HG03575 (cell line): ENCODE results near the gene TRIM7.
A peak's percentile ranks its signal among the peaks of the same experiment; 100 is the strongest.

Source experiments
- ATAC-seq: cut with Tn5 transposase; IDR thresholded peaks from one replicate; pipeline ENCODE4 v1.9.1; 2021; ENCODE audit not compliant: unreplicated experiment, insufficient number of reproducible peaks, low FRiP score; ENCODE audit errors: extremely low read depth

The TRIM7 gene

DNA sequence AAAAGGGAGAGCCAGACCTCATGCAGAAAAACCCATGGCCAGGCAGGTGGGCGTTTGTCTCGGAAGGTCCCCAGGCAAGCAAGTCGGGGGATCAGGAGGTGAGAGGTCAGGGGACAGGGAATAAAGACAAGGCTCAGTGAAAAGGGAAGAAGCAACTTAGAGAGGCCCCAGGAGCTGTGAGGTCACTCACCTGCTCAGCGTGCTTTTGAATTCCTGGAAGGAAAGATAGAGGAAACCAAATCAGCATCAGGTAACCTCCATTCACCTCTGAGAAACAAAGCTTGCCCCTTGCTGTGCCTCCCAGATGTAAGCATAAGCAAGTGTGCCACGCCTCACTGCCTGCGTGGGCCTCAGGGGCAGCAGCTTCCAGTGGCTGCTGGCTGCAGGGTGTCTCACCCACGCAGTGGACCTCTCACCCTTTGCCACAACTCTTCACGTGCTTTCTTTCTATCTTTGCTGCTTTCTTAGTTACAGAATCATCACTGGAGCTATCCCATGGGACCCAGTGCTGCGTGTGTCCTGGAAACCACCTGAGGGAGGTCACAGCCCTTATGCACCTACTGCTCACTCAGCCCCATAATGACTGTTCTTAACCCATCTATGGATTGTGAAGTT, 6.0 kb downstream of the TRIM7 start:
- peak; percentile 44 for ATAC-seq

GRCh38 chr5:181198106-181198685, 6.8 kb downstream of the TRIM7 start:
- ATAC-seq = no peak

GRCh38 chr5:181197326-181197951, 7.6 kb downstream of the TRIM7 start:
- no peak for ATAC-seq

DNA sequence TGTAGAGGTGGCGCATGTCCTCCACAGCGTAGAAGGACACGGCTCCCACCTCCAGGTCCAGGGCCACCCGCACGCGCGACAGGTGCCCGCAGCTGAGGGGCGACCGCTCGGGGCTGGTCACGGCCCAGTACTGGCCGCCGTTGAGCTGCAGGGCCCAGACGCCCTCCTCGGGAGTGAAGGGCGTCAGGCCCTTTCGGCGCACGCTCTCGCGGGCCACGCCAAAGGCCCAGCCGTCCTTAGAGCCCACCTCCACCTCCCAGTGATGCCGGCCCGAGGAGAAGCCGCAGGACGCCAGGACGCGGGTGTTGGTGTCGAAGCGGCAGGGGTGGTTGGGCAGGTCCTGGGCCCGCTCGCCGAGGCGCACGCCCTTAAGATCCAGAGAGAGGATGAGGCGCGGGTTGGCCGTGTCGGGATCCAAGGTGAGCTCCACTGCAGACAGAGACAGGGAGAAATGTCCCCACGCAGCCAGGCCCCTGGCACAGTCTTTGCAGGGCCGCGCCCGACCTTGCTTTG, 9.7 kb downstream of the TRIM7 start:
- ATAC-seq = no peak

DNA sequence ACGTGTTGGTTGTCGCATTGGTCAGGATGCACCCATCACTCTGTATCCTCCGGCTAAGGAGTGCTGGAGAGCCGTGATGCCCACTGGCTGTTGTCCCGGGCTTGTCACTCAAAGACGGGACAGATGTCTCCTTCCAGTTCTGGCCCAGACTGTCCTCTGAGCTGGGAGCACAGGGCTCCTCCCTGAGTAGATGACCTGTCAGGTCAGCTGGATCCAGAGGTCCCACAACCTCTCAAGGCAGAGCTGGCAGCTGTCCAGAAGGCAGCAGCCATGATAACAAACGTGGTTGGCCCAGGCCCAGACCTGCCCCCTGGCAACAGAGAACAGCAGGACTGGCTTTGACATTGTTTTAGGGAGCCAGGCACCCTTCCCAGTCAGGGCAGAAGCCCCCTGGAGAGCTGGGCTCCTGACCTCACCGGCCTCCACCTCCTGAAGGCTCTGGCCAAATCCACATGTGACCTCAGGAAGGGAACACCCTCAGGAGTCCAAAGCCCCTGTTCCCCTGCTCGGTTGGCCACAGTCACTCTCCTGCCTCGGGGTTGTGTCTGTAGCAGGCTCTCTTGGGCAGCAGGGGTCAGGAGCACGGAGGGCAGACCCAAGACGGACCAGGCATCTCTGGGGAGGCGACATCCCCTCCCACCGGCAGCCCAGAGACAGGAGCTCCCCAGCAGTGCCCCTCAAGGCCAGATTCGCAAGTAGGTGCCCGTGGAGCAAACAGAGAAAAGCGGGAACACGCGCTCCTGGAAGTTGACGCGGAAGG, 10.3 kb downstream of the TRIM7 start:
- no peak for ATAC-seq

DNA sequence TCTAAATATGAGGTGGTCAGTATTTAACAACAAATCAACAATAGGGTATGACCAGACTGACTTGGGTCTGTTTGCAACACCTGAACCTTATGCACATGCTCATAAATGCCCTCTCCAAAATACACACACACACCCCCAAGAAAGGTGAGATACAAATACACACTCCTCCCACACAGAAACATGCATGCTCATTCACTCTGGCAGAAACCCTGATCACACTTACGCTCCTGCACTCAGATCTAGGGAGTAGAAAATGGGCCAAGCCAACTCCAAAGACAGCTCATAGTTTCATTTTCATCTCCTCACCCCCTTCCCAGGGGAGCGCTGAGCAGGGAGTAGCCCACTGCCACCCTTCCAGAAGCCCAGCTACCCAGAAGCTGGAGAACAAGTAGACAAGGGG, 11.3 kb downstream of the TRIM7 start:
- no peak for ATAC-seq

DNA sequence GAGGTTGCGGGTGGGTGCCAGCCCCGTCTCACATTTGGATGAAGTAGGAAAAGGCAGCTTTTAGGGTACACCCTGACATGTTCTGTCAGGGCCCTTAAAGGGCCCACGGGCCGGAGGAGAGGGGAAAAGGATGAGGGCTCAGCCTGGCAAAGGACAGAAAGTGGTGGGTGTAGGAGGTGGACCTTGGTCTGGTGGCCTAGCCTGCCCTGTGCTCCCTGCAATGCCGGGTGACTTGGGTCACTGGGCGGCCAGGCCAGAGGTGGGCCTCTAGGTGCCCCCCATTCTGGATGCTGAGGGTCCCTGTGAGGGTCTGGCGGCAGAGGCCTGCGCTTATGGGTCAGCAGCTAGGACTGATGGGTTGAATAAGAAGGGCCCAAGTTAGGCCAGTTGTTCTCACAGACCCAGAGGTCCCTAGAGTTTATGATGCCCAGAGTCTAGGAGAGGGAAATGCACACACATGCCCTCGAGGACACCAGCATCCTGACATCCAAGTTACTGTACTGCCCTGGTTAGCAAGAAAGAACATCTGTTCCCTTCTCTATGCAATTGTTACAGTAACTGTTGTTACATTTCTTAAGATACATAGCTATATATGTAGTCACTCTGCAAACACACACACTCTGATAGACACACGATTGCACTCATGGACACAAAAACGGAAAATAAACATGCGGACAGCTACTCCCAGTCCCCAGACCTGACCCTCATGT, 12.5 kb downstream of the TRIM7 start:
- no peak for ATAC-seq

DNA sequence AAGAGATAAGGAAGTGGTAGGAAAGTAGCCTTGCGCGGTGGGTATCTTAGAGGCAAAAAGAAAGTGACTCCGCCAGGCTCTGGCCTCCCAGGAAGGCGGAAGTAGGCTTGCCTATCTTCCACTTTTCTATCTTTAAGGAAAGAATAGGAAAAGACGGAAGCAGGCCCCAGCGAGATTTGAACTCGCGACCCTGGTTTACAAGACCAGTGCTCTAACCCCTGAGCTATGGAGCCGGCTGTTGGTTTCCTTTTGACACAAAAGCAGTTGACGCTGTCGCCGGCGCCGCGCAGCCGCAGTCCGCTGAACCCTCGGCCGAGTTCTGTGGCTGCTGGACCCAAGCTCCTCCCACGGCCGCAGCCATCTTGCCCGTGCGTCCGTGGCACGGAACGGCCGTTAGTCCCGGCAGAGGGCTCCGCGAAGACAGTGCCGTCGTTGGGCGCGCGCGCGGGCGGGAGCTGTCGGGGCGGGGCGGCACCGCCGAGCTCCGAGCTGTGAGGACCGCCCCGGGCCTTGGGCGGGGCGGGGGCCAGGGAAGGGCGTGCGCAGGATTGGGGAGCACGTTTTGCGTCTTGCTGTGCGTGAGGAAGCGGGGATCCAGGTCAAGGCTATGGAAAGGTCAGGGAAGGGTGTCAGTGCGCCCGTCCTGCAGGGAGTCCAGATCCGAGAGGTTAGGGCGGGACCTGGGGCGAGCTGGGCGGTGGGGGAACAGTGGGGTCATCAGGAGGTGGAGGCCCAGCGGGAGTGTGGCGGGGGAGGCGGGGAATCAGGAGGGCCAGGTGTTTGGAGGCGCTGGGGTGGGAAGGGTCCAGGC, 13.3 kb downstream of the TRIM7 start:
- no peak for ATAC-seq

GRCh38 chr5:181190711-181191525, 14.1 kb downstream of the TRIM7 start:
- no peak for ATAC-seq

- no peak for ATAC-seq
These were observed 14.9 kb downstream of the TRIM7 start for GRCh38 chr5:181189962-181190710.

DNA sequence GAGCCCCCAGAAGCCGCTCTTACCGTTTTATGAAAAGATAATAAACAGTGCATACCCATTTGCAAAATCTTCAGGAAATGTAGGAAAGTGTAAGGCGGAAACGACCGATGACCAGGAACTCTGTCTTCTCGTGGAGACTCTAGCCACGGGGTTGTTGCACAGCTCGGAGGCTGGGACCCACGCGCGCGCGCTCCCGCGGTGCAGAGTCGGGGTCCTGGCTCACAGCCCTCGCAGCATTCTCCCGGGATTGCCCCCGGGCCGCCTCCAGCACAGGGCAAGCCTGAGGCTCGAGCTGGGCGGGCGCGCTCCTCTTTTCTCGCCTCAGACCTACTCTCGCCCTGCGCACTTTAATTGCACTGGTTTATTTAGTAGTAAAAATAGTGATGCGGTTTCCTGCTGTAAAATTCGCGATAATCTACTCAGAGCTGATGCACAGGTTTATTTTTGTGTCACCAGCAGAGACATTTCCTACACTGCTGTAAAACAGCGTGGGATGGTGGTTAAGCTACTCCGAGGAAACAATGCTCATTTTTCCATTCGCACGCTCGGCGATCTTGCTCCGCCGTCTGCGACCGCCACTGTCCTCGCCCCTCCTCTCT, 15.5 kb downstream of the TRIM7 start:
- no peak for ATAC-seq

- no peak for ATAC-seq
These were observed 16.2 kb downstream of the TRIM7 start for GRCh38 chr5:181188700-181189362.

GRCh38 chr5:181187500-181188213, 17.3 kb downstream of the TRIM7 start:
- ATAC-seq = no peak

DNA sequence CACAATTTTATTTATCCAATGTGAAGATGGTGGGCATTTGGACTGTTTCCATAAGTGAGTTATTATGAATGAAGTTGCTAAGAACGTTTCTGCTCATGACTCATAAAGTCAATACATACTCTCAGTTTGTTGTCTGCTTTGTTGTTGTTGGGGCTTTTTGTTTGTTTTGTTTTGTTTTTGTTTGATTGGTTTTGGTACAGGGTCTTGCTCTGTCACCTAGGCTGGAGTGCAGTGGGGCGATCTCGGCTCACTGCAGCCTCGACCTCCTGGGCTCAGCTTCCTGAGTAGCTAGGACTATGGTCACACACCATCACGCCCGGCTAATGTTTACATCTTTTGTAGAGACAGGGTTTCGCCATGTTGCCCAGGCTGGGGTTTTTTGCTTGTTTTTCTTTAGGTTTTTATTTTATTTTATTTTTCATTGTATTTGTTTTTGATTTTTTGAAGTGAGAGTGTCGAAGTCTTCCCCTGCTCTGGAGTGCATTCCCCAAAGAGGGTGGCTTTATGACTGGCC, 18.0 kb downstream of the TRIM7 start:
- no peak for ATAC-seq

GRCh38 chr5:181186022-181186421, 19.0 kb downstream of the TRIM7 start:
- no peak for ATAC-seq
